Gastroesophageal sphincter (tissue), 3 donors: ENCODE results near the gene RAB3B.

Experiments
- CTCF ChIP-seq, 4 experiments: fragments of 200-600 bp in 2 of 4; fragments of 450-650 bp in 2 of 4; sonication (generic) in 1 of 4; IDR thresholded peaks; one replicate each; pipeline ENCODE4 v1.5.1; 2017 to 2019; ENCODE audit warnings: antibody characterized with exemption in 4 of 4, mild to moderate bottlenecking in 2 of 4, moderate library complexity in 2 of 4
- EP300 ChIP-seq: sonication (generic); formaldehyde crosslinking; IDR thresholded peaks from one replicate; pipeline ENCODE4 v1.6.1; 2017; ENCODE audit warnings: antibody characterized with exemption, mild to moderate bottlenecking
- POLR2A ChIP-seq, 2 donors: fragments of 450-650 bp; IDR thresholded peaks; one replicate each; pipeline ENCODE4 v1.6.1; 2017; ENCODE audit warnings: antibody characterized with exemption in 2 of 2, mild to moderate bottlenecking in 2 of 2, moderate library complexity in 1 of 2
- POLR2AphosphoS5 ChIP-seq: sonication (generic); formaldehyde crosslinking; IDR thresholded peaks from one replicate; pipeline ENCODE4 v1.6.1; 2017; ENCODE audit warnings: antibody characterized with exemption

GRCh38 chr1:51988254-51988653 lies 2.2 kb downstream of the RAB3B start:
- no peak for TF ChIP-seq CTCF (IDR thresholded peaks at IDR 0.05)
- TF ChIP-seq POLR2AphosphoS5 = no peak
- no peak for TF ChIP-seq POLR2A (IDR thresholded peaks at IDR 0.05)
- TF ChIP-seq EP300 = no peak
